ENCODE data around the gene CRCP.

DNA sequence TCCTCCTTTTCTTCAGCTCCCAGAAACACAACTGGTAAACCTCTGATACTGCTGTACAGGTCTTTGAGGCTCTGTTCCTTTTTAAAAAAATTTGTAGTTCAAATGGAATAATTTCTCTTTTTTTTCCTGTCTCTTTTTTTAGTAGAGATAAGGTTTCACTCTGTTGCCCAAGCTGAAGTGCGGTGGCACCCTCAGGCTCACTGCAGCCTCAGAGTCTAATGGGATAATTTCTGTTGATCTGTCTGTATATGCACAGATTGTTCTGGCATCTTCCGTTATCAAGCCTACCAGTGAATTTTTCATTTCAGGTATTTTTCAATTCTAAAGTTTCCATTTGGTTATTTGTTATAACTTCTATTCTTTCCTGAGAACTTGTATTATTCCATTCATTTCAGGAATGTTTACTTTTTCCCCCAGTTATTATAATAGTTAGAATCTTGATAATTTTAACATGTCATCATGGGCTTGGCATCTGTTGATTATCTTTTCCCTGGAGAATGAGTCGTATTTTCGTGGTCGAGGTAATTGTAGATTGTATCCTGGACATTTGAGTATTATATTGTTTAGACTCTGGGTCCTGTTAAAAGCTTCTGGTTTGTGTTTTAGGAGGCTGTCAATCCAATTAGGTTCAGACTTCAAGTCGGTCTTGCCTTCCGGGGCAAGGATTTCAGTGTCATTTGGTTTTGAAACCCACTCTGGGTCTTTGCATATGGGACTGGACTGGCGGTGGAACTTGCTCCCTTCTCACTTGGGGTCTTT, 24.5 kb downstream of the CRCP start:
- TF ChIP-seq CTCF (conservative IDR thresholded peaks at IDR 0.05; ENCODE audit: low read depth, low read length) (no peak), EZH2 (IDR thresholded peaks at IDR 0.05; ENCODE audit: borderline replicate concordance, low read depth, low read length, poor library complexity, severe bottlenecking) (no peak)

Data from A673 (cell line).